ENCODE results near the gene CCDC82. TPM values are rescaled to one million over a fixed set of nuclear protein-coding genes. Genes with fewer than 3 reads are reported as not detected.

CCDC82 gene
- total RNA-seq, 1 donor from 2014 or later = 35.4 TPM

DNA sequence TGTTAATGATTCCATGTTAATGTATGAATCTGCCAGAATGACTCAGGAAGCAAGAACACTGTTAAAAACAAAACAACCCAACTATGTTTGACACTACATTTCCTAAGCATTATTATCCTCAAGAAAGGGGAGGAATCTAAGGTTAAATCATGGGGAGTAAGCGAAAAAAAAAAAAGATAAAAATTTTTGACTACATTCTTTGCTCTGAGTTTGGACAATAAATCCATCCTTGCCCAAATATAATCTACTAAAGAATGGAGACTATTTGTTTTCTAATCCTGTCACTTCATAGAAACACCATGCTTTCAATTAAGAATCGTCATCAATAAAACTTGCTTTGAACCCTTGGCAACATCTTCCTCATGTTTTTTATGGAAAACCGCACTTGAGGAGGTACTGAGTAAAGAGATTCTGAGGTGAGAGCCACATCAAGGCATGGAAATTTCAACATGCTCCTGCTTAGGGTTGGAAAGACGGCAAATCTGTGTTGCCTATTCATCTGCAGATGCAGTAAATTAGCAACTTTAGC lies 56.5 kb downstream of the CCDC82 start:
- H3K27me3 Mint-ChIP-seq (ENCODE audit: low read depth) = no peaks in the 10 kb centered on the region
- H3K36me3 Mint-ChIP-seq (ENCODE audit: low read depth) = peaks cover 63% of the 10 kb centered on the region
- no peaks in the 10 kb centered on the region for H3K9me3 Mint-ChIP-seq
- no peak overlapping the region for H3K27ac Mint-ChIP-seq
- DNase-seq (ENCODE audit: low spot score) = no peak
- no peak overlapping the region for H3K4me3 Mint-ChIP-seq (ENCODE audit: low read depth)
- intact Hi-C loops (cut with micrococcal nuclease) = loop anchor here (2.0 kb wide), 1 partner anchor 14 kb away; no protein-coding TSS in a partner anchor
- peaks cover 66% of the 10 kb centered on the region for H3K4me1 Mint-ChIP-seq (ENCODE audit: low read depth)

GRCh38 chr11:96332126-96332771 lies 57.5 kb downstream of the CCDC82 start:
- H3K9me3 Mint-ChIP-seq = no peaks in the 10 kb centered on the region
- H3K36me3 Mint-ChIP-seq (ENCODE audit: low read depth) = peaks cover 59% of the 10 kb centered on the region
- H3K27me3 Mint-ChIP-seq (ENCODE audit: low read depth) = no peaks in the 10 kb centered on the region
- H3K4me1 Mint-ChIP-seq (ENCODE audit: low read depth) = peaks cover 56% of the 10 kb centered on the region
- intact Hi-C loops (cut with micrococcal nuclease) = loop anchor here (2.0 kb wide), 1 partner anchor 13 kb away; no protein-coding TSS in a partner anchor
- peak overlapping the region; percentile 41 for H3K27ac Mint-ChIP-seq
- no peak overlapping the region for H3K4me3 Mint-ChIP-seq (ENCODE audit: low read depth)
- DNase-seq (ENCODE audit: low spot score) = no peak

DNA sequence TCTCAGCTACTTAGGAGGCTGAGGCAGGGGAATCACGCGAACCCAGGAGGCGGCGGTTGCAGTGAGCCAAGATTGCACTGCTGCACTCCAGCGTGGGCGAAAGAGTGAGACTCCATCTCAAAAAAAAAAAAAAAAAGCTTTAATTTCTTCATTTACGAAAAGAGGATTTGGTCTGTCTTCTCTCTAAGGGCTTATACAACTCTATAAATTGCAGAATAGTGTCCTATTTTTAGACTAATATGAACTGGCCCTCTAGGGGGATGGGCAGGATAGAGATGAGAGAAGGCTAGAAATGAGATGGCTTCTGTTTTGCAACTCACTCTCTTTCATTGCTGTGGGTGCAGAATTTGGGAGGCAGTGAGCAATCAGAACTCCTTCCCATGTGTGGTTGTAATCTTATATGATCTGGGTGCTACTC lies 58.0 kb downstream of the CCDC82 start:
- H3K4me1 Mint-ChIP-seq (ENCODE audit: low read depth) = peaks cover 51% of the 10 kb centered on the region
- no peak for DNase-seq (ENCODE audit: low spot score)
- no peak overlapping the region for H3K4me3 Mint-ChIP-seq (ENCODE audit: low read depth)
- no peaks in the 10 kb centered on the region for H3K27me3 Mint-ChIP-seq (ENCODE audit: low read depth)
- no peaks in the 10 kb centered on the region for H3K9me3 Mint-ChIP-seq
- H3K36me3 Mint-ChIP-seq (ENCODE audit: low read depth) = peaks cover 62% of the 10 kb centered on the region
- intact Hi-C loops (cut with micrococcal nuclease) = loop anchor here (2.0 kb wide), 1 partner anchor 13 kb away; no protein-coding TSS in a partner anchor
- peak overlapping the region; percentile 41 for H3K27ac Mint-ChIP-seq

DNA sequence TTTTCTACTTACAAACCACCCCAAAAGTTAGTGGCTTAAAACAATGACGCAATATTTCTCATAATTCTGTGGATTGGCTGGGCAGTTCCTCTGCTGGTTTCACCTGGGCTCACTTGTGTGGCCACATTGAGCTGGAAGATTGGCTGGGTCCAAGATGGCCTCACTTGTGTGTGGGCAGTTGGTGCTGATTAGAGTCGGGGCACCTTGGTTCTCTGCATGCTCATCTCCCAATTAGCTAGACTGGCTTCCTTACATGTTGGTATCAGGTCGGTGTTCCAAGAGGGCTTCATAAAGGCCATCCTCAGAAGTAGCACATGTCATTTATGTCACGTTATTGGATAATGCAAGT lies 59.2 kb downstream of the CCDC82 start:
- Mint-ChIP-seq H3K4me3 (ENCODE audit: low read depth) (no peak overlapping the region), H3K27me3 (ENCODE audit: low read depth) (no peaks in the 10 kb centered on the region), H3K36me3 (ENCODE audit: low read depth) (peaks cover 58% of the 10 kb centered on the region), H3K4me1 (ENCODE audit: low read depth) (peaks cover 46% of the 10 kb centered on the region), H3K27ac (peak overlapping the region; percentile 44), H3K9me3 (no peaks in the 10 kb centered on the region)
- DNase-seq (ENCODE audit: low spot score) = no peak
- intact Hi-C loops (cut with micrococcal nuclease) = no loop called here

GRCh38 chr11:96329855-96330510 lies 59.7 kb downstream of the CCDC82 start:
- Mint-ChIP-seq H3K27ac (peak overlapping the region; percentile 73), H3K9me3 (no peaks in the 10 kb centered on the region), H3K27me3 (ENCODE audit: low read depth) (no peaks in the 10 kb centered on the region), H3K36me3 (ENCODE audit: low read depth) (peaks cover 55% of the 10 kb centered on the region), H3K4me1 (ENCODE audit: low read depth) (peaks cover 45% of the 10 kb centered on the region), H3K4me3 (ENCODE audit: low read depth) (no peak overlapping the region)
- intact Hi-C loops (cut with micrococcal nuclease) = loop anchor here (1.0 kb wide), 2 partner anchors 8 to 37 kb away; no protein-coding TSS in a partner anchor
- no peak for DNase-seq (ENCODE audit: low spot score)

DNA sequence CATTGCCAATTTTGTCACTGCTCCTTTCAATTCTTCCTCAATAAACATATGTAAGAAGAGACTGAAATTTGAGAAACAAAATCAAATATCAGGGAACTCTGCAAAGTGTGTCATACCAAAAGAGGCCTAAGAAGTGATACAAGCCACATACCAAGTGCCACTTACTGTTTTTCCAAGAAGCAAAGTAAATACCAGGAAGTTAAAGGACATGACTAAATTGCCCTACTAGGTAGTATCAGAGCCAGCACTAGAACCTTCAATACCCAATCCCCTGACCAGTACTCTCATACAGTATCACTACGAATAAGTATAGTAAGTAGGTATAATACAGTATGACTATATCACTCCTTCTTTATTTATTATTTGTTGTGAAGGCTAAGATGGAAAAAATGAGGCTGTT lies 60.3 kb downstream of the CCDC82 start:
- H3K36me3 Mint-ChIP-seq (ENCODE audit: low read depth) = peaks cover 49% of the 10 kb centered on the region
- peak overlapping the region; percentile 20 for H3K4me3 Mint-ChIP-seq (ENCODE audit: low read depth)
- H3K27ac Mint-ChIP-seq = peak overlapping the region; percentile 73
- intact Hi-C loops (cut with micrococcal nuclease) = loop anchor here (1.0 kb wide), 2 partner anchors 9 to 36 kb away; no protein-coding TSS in a partner anchor
- DNase-seq (ENCODE audit: low spot score) = no peak
- H3K4me1 Mint-ChIP-seq (ENCODE audit: low read depth) = peaks cover 44% of the 10 kb centered on the region
- no peaks in the 10 kb centered on the region for H3K9me3 Mint-ChIP-seq
- H3K27me3 Mint-ChIP-seq (ENCODE audit: low read depth) = no peaks in the 10 kb centered on the region

- Mint-ChIP-seq H3K27ac (no peak overlapping the region), H3K4me3 (ENCODE audit: low read depth) (no peak overlapping the region), H3K36me3 (ENCODE audit: low read depth) (peaks cover 48% of the 10 kb centered on the region), H3K4me1 (ENCODE audit: low read depth) (peaks cover 41% of the 10 kb centered on the region), H3K9me3 (no peaks in the 10 kb centered on the region), H3K27me3 (ENCODE audit: low read depth) (no peaks in the 10 kb centered on the region)
- no peak for DNase-seq (ENCODE audit: low spot score)
- intact Hi-C loops (cut with micrococcal nuclease) = loop anchor here (1.0 kb wide), 2 partner anchors 10 to 35 kb away; no protein-coding TSS in a partner anchor
Measured at GRCh38 chr11:96328395-96329010, 61.2 kb downstream of the CCDC82 start.

DNA sequence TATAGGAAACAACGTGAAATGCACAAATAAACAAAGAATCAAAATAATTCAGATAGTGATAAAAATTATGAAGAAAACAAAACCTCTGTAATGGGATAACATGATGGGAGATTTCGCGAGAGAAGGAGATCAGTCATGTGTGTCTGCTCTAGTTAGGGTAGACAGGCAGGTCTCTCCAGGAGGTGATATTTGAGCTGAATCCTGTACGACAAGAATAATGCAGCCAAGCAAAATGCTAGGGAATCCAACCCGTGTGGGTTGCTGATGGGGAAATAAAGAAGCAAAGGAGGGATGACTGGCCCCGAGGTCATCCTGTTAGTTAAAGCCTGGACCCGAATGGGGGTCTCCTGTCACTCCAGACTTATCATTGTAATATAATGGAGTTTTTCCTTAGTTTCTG lies 62.8 kb downstream of the CCDC82 start:
- Mint-ChIP-seq H3K4me1 (ENCODE audit: low read depth) (peaks cover 29% of the 10 kb centered on the region), H3K27ac (no peak overlapping the region), H3K36me3 (ENCODE audit: low read depth) (peaks cover 44% of the 10 kb centered on the region), H3K4me3 (ENCODE audit: low read depth) (no peak overlapping the region), H3K9me3 (no peaks in the 10 kb centered on the region), H3K27me3 (ENCODE audit: low read depth) (no peaks in the 10 kb centered on the region)
- no peak for DNase-seq (ENCODE audit: low spot score)
- intact Hi-C loops (cut with micrococcal nuclease) = no loop called here

DNA sequence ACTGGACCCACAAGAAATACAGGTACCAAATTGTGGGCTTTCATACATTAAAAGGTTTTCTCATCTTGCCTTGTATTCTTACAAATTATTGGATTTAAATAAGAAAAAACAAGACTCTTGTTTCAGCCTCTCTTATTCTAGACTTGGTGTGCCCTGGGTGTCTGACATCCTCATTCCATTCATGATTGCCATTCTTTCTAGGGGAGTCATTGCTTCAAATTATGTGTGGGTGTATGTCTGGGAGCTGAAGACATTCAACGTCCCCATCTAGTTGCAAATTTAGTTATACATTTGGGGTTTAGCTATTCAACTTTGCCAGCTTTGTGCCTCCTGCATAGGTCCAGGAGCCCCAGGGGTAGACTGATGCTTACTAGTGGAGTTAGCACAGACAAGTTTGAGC lies 64.8 kb downstream of the CCDC82 start:
- Mint-ChIP-seq H3K36me3 (ENCODE audit: low read depth) (peaks cover 52% of the 10 kb centered on the region), H3K4me1 (ENCODE audit: low read depth) (peaks cover 24% of the 10 kb centered on the region), H3K27ac (no peak overlapping the region), H3K4me3 (ENCODE audit: low read depth) (no peak overlapping the region), H3K27me3 (ENCODE audit: low read depth) (no peaks in the 10 kb centered on the region), H3K9me3 (no peaks in the 10 kb centered on the region)
- DNase-seq (ENCODE audit: low spot score) = no peak
- intact Hi-C loops (cut with micrococcal nuclease) = no loop called here

GRCh38 chr11:96323642-96323985 lies 66.1 kb downstream of the CCDC82 start:
- DNase-seq (ENCODE audit: low spot score) = no peak
- no peak overlapping the region for H3K27ac Mint-ChIP-seq
- H3K4me1 Mint-ChIP-seq (ENCODE audit: low read depth) = peaks cover 20% of the 10 kb centered on the region
- no peaks in the 10 kb centered on the region for H3K9me3 Mint-ChIP-seq
- peaks cover 44% of the 10 kb centered on the region for H3K36me3 Mint-ChIP-seq (ENCODE audit: low read depth)
- H3K4me3 Mint-ChIP-seq (ENCODE audit: low read depth) = no peak overlapping the region
- no peaks in the 10 kb centered on the region for H3K27me3 Mint-ChIP-seq (ENCODE audit: low read depth)
- intact Hi-C loops (cut with micrococcal nuclease) = no loop called here

- intact Hi-C loops (cut with micrococcal nuclease) = no loop called here
- Mint-ChIP-seq H3K4me1 (ENCODE audit: low read depth) (peaks cover 21% of the 10 kb centered on the region), H3K36me3 (ENCODE audit: low read depth) (peaks cover 44% of the 10 kb centered on the region), H3K9me3 (no peaks in the 10 kb centered on the region), H3K4me3 (ENCODE audit: low read depth) (no peak overlapping the region), H3K27ac (no peak overlapping the region), H3K27me3 (ENCODE audit: low read depth) (no peaks in the 10 kb centered on the region)
- DNase-seq (ENCODE audit: low spot score) = no peak
Measured at GRCh38 chr11:96322775-96323641, 66.7 kb downstream of the CCDC82 start.

GRCh38 chr11:96321091-96321490 lies 68.6 kb downstream of the CCDC82 start:
- no peaks in the 10 kb centered on the region for H3K9me3 Mint-ChIP-seq
- H3K4me3 Mint-ChIP-seq (ENCODE audit: low read depth) = no peak overlapping the region
- peaks cover 34% of the 10 kb centered on the region for H3K4me1 Mint-ChIP-seq (ENCODE audit: low read depth)
- H3K36me3 Mint-ChIP-seq (ENCODE audit: low read depth) = peaks cover 51% of the 10 kb centered on the region
- no peak overlapping the region for H3K27ac Mint-ChIP-seq
- no peak for DNase-seq (ENCODE audit: low spot score)
- H3K27me3 Mint-ChIP-seq (ENCODE audit: low read depth) = no peaks in the 10 kb centered on the region
- intact Hi-C loops (cut with micrococcal nuclease) = no loop called here

All from activated T-helper 2 cell treated with anti-CD3 and anti-CD28 coated beads, Interferon-gamma antibody, Interleukin-2, Interleukin-4, amounts not matched to agents 10 μg/mL and 5 μg/mL and 100 μg/mL, durations not matched to agents 14 hours and 24 hours and 36 hours (primary cell).